GM12878 (cell line): ENCODE results near the gene CD68. TPM values are rescaled to one million over a fixed set of nuclear protein-coding genes. Genes with fewer than 3 reads are reported as not detected.

ENCODE experiments used
- CEBPZ ChIP-seq: fragments of 150-350 bp; IDR thresholded peaks from 2 replicates; pipeline ENCODE4 v1.6.1; 2016; ENCODE audit warnings: low read depth, low read length
- CREB1 ChIP-seq: IDR thresholded peaks from 2 replicates; pipeline ENCODE4 v1.6.1; 2012; ENCODE audit warnings: low read depth, mild to moderate bottlenecking, inconsistent platforms
- DPF2 ChIP-seq: fragments of 450-650 bp; IDR thresholded peaks from 2 replicates; pipeline ENCODE4 v1.6.1; 2017; ENCODE audit warnings: mild to moderate bottlenecking
- HDAC2 ChIP-seq: fragments of 200-600 bp; sonication (generic); IDR thresholded peaks from 2 replicates; pipeline ENCODE4 v1.6.1; 2017
- HDAC6 ChIP-seq: fragments of 200-600 bp; sonication (generic); IDR thresholded peaks from one replicate; pipeline ENCODE4 v1.8.0; 2017; ENCODE audit warnings: antibody characterized with exemption; ENCODE audit not compliant: unreplicated experiment
- IKZF1 ChIP-seq: fragments of 450-650 bp; conservative IDR thresholded peaks from 2 replicates; pipeline ENCODE4 v1.6.1; 2017; ENCODE audit warnings: antibody characterized with exemption, mild to moderate bottlenecking
- MXI1 ChIP-seq: fragments of 150-350 bp; IDR thresholded peaks from 2 replicates; pipeline ENCODE4 v1.6.1; 2011; ENCODE audit warnings: low read depth, mild to moderate bottlenecking, inconsistent platforms, low read length, improper control_type of control experiment
- NFIC ChIP-seq: IDR thresholded peaks from 2 replicates; pipeline ENCODE4 v1.6.1; 2012; ENCODE audit warnings: low read depth, mild to moderate bottlenecking, inconsistent platforms, low read length, moderate library complexity
- NFXL1 ChIP-seq: fragments of 450-650 bp; IDR thresholded peaks from 2 replicates; pipeline ENCODE4 v1.6.1; 2017; ENCODE audit warnings: antibody characterized with exemption, mild to moderate bottlenecking, borderline replicate concordance
- NR2C2 ChIP-seq: IDR thresholded peaks from 2 replicates; pipeline ENCODE4 v1.6.1; 2011; ENCODE audit warnings: borderline replicate concordance, low read depth; ENCODE audit not compliant: control insufficient read depth, insufficient read length
- SMC3 ChIP-seq: IDR thresholded peaks from 2 replicates; pipeline ENCODE4 v1.6.1; 2011; ENCODE audit warnings: low read length, improper control_type of control experiment, borderline replicate concordance
- YBX1 ChIP-seq: fragments of 450-650 bp; IDR thresholded peaks from 2 replicates; pipeline ENCODE4 v1.6.1; 2016; ENCODE audit warnings: antibody characterized with exemption
- polyA plus RNA-seq, 11 experiments: library from polyadenylated mRNA; depleted of rRNA in 4 of 11; unstranded in 6 of 11; stranded (reverse) in 5 of 11; fragments of >200 nt; fragmentation: Nextera tagmentation in 4 of 11; fragmentation: Illumina TruSeq in 1 of 11; extraction: Ambion mirVana in 4 of 11; extraction: Trizol in 1 of 11; gene quantifications; 1 replicate in 1 of 11; 2 replicates in 10 of 11; pipeline versions ENCODE4 v1.2.1 to v1.2.3, GENCODE V29; 2011 to 2016; ENCODE audit warnings: inconsistent platforms in 2 of 11, missing spikeins in 2 of 11, low read depth in 1 of 11
- total RNA-seq, 4 experiments: library from RNA; depleted of rRNA in 3 of 4; stranded (reverse); fragments of >200 nt in 3 of 4; fragmentation: Illumina TruSeq in 1 of 4; extraction: Trizol in 1 of 4; gene quantifications; 2 replicates each; pipeline versions ENCODE4 v1.2.1 to v1.2.3, GENCODE V29; 2013 to 2021
- TF ChIP-seq, protein P1 (sequence below): fragments of 450-650 bp; IDR thresholded peaks from 2 replicates; pipeline ENCODE4 v1.6.1; 2018; ENCODE audit warnings: mild to moderate bottlenecking, low read depth, moderate library complexity; ENCODE audit not compliant: partially characterized antibody
- TF ChIP-seq, protein P2 (sequence below): IDR thresholded peaks from 2 replicates; pipeline ENCODE4 v1.6.1; 2011; ENCODE audit warnings: borderline replicate concordance, low read depth, mild to moderate bottlenecking, moderate library complexity, low read length; ENCODE audit not compliant: insufficient read depth, poor library complexity, severe bottlenecking
- TF ChIP-seq, protein P3 (sequence below): fragments of 450-650 bp; IDR thresholded peaks from 2 replicates; pipeline ENCODE4 v1.6.1; 2017; ENCODE audit warnings: mild to moderate bottlenecking, moderate library complexity

The CD68 gene
- total and polyA plus RNA-seq, 10 of the 15 experiments (the other 5 are each of a cell fraction or from before 2014, with no cell fraction given), result 2.6 to 6.9 (median 3.8) TPM

- TF ChIP-seq, protein P1, sequence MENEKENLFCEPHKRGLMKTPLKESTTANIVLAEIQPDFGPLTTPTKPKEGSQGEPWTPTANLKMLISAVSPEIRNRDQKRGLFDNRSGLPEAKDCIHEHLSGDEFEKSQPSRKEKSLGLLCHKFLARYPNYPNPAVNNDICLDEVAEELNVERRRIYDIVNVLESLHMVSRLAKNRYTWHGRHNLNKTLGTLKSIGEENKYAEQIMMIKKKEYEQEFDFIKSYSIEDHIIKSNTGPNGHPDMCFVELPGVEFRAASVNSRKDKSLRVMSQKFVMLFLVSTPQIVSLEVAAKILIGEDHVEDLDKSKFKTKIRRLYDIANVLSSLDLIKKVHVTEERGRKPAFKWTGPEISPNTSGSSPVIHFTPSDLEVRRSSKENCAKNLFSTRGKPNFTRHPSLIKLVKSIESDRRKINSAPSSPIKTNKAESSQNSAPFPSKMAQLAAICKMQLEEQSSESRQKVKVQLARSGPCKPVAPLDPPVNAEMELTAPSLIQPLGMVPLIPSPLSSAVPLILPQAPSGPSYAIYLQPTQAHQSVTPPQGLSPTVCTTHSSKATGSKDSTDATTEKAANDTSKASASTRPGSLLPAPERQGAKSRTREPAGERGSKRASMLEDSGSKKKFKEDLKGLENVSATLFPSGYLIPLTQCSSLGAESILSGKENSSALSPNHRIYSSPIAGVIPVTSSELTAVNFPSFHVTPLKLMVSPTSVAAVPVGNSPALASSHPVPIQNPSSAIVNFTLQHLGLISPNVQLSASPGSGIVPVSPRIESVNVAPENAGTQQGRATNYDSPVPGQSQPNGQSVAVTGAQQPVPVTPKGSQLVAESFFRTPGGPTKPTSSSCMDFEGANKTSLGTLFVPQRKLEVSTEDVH, result no peak
- TF ChIP-seq, protein P2, sequence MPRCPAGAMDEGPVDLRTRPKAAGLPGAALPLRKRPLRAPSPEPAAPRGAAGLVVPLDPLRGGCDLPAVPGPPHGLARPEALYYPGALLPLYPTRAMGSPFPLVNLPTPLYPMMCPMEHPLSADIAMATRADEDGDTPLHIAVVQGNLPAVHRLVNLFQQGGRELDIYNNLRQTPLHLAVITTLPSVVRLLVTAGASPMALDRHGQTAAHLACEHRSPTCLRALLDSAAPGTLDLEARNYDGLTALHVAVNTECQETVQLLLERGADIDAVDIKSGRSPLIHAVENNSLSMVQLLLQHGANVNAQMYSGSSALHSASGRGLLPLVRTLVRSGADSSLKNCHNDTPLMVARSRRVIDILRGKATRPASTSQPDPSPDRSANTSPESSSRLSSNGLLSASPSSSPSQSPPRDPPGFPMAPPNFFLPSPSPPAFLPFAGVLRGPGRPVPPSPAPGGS, result no peak
- no peak for TF ChIP-seq SMC3
- no peak for TF ChIP-seq NFIC
- TF ChIP-seq DPF2, result peak; percentile 90
- TF ChIP-seq, protein P3, sequence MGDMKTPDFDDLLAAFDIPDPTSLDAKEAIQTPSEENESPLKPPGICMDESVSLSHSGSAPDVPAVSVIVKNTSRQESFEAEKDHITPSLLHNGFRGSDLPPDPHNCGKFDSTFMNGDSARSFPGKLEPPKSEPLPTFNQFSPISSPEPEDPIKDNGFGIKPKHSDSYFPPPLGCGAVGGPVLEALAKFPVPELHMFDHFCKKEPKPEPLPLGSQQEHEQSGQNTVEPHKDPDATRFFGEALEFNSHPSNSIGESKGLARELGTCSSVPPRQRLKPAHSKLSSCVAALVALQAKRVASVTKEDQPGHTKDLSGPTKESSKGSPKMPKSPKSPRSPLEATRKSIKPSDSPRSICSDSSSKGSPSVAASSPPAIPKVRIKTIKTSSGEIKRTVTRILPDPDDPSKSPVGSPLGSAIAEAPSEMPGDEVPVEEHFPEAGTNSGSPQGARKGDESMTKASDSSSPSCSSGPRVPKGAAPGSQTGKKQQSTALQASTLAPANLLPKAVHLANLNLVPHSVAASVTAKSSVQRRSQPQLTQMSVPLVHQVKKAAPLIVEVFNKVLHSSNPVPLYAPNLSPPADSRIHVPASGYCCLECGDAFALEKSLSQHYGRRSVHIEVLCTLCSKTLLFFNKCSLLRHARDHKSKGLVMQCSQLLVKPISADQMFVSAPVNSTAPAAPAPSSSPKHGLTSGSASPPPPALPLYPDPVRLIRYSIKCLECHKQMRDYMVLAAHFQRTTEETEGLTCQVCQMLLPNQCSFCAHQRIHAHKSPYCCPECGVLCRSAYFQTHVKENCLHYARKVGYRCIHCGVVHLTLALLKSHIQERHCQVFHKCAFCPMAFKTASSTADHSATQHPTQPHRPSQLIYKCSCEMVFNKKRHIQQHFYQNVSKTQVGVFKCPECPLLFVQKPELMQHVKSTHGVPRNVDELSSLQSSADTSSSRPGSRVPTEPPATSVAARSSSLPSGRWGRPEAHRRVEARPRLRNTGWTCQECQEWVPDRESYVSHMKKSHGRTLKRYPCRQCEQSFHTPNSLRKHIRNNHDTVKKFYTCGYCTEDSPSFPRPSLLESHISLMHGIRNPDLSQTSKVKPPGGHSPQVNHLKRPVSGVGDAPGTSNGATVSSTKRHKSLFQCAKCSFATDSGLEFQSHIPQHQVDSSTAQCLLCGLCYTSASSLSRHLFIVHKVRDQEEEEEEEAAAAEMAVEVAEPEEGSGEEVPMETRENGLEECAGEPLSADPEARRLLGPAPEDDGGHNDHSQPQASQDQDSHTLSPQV, result no peak
- TF ChIP-seq NR2C2, result no peak
- no peak for TF ChIP-seq NFXL1
- TF ChIP-seq YBX1, result no peak
- peak; percentile 98 for TF ChIP-seq IKZF1
- TF ChIP-seq CEBPZ, result no peak
- no peak for TF ChIP-seq HDAC6
- no peak for TF ChIP-seq MXI1
- TF ChIP-seq CREB1, result peak; percentile 72
- TF ChIP-seq HDAC2, result no peak
Observed at GRCh38 chr17:7614425-7615264, 35.2 kb downstream of the CD68 start, which contains the start of gene FXR2 (continued).
